HG03342 (cell line): Measurements from ENCODE around the gene SORCS2.

Experiments used
- ATAC-seq: cut with Tn5 transposase; IDR thresholded peaks from one replicate; pipeline ENCODE4 v1.9.1; 2021; ENCODE audit warnings: mild to moderate bottlenecking, moderate library complexity; ENCODE audit not compliant: unreplicated experiment

Gene SORCS2

GRCh38 chr4:7299908-7300710 is 107.8 kb downstream of the SORCS2 start:
- ATAC-seq = no peak

- no peak for ATAC-seq
Observed at GRCh38 chr4:7300711-7301095, 108.4 kb downstream of the SORCS2 start.

GRCh38 chr4:7301126-7301785 is 108.9 kb downstream of the SORCS2 start:
- ATAC-seq = no peak

- no peak for ATAC-seq
Observed at GRCh38 chr4:7301846-7302630, 109.7 kb downstream of the SORCS2 start.

- no peak for ATAC-seq
Observed at GRCh38 chr4:7302781-7303404, 110.6 kb downstream of the SORCS2 start.

GRCh38 chr4:7303561-7303960 is 111.2 kb downstream of the SORCS2 start:
- ATAC-seq = no peak

- no peak for ATAC-seq
Observed at GRCh38 chr4:7304436-7304835, 112.1 kb downstream of the SORCS2 start.

- ATAC-seq = no peak
Observed at GRCh38 chr4:7306021-7306965, 114.0 kb downstream of the SORCS2 start.

GRCh38 chr4:7306986-7307385 is 114.6 kb downstream of the SORCS2 start:
- no peak for ATAC-seq

GRCh38 chr4:7307394-7308099 is 115.2 kb downstream of the SORCS2 start:
- ATAC-seq = no peak

GRCh38 chr4:7309181-7309580 is 116.8 kb downstream of the SORCS2 start:
- no peak for ATAC-seq

GRCh38 chr4:7309636-7310390 is 117.5 kb downstream of the SORCS2 start:
- no peak for ATAC-seq

GRCh38 chr4:7310451-7310850 is 118.1 kb downstream of the SORCS2 start:
- no peak for ATAC-seq

- no peak for ATAC-seq
Observed at GRCh38 chr4:7311205-7311604, 118.9 kb downstream of the SORCS2 start.

GRCh38 chr4:7312691-7313090 is 120.4 kb downstream of the SORCS2 start:
- ATAC-seq = no peak

GRCh38 chr4:7313347-7313811 is 121.0 kb downstream of the SORCS2 start:
- no peak for ATAC-seq

- no peak for ATAC-seq
Observed at GRCh38 chr4:7313991-7314390, 121.7 kb downstream of the SORCS2 start.

- no peak for ATAC-seq
Observed at GRCh38 chr4:7315286-7315685, 122.9 kb downstream of the SORCS2 start.

GRCh38 chr4:7315935-7316334 is 123.6 kb downstream of the SORCS2 start:
- ATAC-seq = no peak
